ENCODE data around the gene LMOD1.

LMOD1 gene

DNA sequence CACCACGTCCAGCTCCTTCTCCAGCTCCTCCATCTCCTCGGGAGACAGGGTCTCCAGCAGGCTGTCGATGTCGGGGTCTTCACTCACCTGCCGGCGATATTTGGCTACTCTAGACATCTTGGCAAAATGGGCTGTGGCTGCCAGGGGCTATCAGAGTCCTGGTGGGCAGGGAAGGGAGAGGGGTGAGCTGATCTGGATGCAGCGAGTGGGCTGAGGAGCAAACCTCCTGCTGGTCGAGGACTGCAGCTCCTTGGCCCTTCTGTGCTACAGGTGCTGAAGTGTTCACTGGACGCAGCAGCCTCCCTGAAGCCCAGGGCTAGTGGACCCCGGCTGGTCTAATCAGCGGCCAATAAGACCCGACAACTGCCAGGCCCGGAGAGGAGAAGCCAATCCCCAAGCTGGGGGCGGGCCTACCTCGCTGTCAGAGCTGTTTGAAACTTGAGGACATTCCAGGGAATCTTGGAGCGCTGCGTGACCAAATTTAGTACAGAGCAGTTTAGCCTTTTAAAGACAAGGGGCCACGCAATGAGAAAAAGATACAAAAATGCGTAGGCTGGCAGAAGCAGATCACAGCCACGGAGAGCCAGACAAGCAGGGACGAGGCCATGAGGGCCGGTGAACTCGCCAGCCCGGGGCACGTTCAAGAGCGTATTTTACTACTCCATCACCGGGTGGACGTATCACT lies at the start of gene LMOD1:
TSS of gene LMOD1 (minus strand) at position 325 of the 685 bp plus-strand sequence. CDS start at position 117, 208 bp downstream.
- TF ChIP-seq GATA2 (IDR thresholded peaks at IDR 0.05; ENCODE audit: low read depth, low read length) (no peak), GATA3 (IDR thresholded peaks at IDR 0.05; ENCODE audit: low read depth, low read length) (no peak)

DNA sequence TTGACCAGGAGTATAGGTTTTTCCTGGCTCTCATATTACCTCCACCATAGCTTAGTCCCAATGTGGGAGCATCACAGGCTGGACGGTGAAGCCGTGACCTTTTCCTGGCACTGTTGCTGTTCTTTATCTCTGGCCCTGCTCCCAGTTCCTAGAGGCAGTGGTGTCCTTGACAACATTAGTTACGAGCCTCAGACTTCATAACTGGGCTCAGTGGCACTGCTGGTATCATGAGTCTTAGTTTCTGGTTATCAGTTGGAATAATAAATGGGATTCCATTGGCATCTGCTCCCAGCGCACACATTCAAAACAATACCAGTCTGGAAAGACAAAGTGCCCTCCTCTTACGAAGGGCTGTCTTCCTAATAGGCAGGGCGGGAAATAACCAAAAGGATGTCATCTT lies 44.1 kb upstream of the LMOD1 start:
- TF ChIP-seq GATA2 (IDR thresholded peaks at IDR 0.05; ENCODE audit: low read depth, low read length) (peak; percentile 63; the same call in 1 of the 2 replicates), GATA3 (IDR thresholded peaks at IDR 0.05; ENCODE audit: low read depth, low read length) (no peak)

DNA sequence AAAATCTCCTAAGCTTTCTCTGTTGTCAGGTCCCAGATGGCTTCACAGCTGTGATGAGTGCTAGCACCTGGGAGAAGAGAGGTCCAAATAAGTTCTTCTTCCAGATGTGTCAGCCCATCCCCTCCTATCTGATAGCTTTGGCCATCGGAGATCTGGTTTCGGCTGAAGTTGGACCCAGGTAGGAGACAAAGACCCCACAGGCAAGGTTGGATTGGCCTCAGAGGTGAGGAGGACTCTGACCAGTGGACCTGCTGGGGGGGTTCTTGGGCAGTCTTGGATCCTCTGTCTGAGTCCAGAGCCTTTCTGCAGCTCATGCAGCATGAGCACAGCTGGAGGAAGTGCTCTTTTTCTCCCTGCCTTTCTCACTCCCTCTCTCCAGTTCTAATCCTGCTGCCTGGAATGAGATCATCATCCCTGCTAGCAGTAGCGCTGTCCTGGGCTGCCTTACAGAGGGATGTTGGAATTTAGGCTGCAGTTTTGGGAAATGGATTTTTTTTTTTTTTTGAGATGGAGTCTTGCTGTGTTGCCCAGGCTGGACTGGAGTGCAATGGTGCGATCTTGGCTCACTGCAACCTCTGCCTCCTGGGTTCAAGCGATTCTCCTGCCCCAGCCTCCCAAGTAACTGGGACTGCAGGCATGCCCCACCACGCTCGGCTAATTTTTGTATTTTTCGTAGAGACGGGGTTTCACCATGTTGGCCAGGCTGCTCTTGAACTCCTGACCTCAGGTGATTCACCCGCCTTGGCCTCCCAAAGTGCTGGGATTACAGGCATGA lies 43.2 kb upstream of the LMOD1 start:
- TF ChIP-seq GATA2 (IDR thresholded peaks at IDR 0.05; ENCODE audit: low read depth, low read length) (no peak), GATA3 (IDR thresholded peaks at IDR 0.05; ENCODE audit: low read depth, low read length) (no peak)

DNA sequence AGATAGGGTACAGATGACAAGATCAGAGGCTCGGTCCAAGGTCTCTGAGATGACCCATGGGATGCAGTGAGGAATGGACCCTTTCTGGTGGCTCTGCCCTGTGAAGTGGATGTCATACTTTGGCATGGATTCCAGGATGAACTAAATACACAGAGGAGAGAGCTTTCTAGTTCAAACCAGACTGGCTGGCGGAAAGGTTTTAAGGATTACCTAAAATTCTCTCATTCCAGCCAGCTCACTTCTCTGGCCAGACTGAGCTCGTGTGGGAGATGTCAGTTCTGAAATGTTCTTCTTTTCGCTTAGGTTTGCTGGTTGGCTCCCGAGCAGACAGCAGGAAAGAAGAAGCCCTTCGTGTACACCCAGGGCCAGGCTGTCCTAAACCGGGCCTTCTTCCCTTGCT lies 42.3 kb upstream of the LMOD1 start:
- TF ChIP-seq GATA3 (IDR thresholded peaks at IDR 0.05; ENCODE audit: low read depth, low read length) (no peak), GATA2 (IDR thresholded peaks at IDR 0.05; ENCODE audit: low read depth, low read length) (no peak)

DNA sequence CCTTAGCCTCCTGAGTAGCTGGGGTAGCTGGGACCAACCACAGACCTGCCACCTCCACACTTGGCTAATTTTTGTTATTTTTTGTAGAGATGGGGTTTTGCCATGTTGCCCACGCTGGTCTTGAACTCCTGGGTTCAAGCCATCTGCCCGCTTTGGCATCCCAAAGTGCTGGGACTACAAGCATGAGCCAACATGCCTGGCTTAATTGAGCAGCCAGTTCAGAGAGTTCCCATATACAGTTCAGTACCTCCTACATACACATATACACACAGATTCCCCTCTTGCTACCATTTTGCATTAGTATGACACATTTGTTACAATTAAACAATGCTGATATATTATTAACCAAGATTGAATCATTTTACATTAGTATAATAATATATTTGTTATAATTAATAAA lies 39.0 kb upstream of the LMOD1 start:
- TF ChIP-seq GATA3 (IDR thresholded peaks at IDR 0.05; ENCODE audit: low read depth, low read length) (no peak), GATA2 (IDR thresholded peaks at IDR 0.05; ENCODE audit: low read depth, low read length) (no peak)

DNA sequence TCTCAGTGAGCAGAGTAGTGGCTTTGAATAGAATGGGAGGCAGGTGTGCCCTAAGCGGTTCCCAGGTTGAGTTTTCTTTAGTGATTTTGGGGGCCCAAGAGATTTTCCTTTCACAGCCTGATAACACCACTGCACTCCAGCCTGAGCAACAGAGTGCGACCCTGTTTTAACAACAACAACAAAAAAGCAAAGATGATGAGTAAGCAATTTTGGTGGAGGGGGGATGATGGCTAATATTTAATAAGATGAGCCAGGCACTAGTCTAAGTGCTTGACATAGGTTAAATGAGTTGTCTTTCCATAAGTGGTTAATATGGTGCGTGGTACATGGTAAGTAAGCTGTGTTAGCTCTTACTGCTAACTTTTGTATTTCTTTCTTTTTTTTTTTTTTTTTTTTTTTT lies 38.1 kb upstream of the LMOD1 start:
- no peak for TF ChIP-seq GATA3 (IDR thresholded peaks at IDR 0.05; ENCODE audit: low read depth, low read length)
- TF ChIP-seq GATA2 (IDR thresholded peaks at IDR 0.05; ENCODE audit: low read depth, low read length) = no peak

DNA sequence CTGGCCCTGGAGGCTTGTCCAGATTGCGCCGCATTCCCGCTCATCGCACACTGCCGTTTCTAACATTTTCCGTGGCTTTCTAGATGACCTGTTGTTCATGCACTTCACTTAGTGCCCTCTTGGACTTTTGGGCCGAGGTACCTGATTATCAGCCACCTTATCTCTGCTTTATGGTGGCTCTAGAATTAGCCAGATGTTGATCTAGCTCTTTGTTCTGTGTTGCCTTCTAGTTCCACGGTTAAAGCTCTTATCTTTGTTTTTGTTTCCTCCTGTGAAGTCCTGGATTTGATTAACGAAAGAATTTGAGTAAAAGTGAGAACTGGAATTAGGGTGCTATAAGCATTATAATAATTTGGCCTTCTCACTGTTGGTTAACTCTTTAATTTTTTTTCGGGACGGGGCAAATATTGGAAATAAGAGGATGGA lies 37.0 kb upstream of the LMOD1 start:
- TF ChIP-seq GATA3 (IDR thresholded peaks at IDR 0.05; ENCODE audit: low read depth, low read length) (peak; percentile 17; the same call in 1 of the 2 replicates), GATA2 (IDR thresholded peaks at IDR 0.05; ENCODE audit: low read depth, low read length) (peak; percentile 63)

DNA sequence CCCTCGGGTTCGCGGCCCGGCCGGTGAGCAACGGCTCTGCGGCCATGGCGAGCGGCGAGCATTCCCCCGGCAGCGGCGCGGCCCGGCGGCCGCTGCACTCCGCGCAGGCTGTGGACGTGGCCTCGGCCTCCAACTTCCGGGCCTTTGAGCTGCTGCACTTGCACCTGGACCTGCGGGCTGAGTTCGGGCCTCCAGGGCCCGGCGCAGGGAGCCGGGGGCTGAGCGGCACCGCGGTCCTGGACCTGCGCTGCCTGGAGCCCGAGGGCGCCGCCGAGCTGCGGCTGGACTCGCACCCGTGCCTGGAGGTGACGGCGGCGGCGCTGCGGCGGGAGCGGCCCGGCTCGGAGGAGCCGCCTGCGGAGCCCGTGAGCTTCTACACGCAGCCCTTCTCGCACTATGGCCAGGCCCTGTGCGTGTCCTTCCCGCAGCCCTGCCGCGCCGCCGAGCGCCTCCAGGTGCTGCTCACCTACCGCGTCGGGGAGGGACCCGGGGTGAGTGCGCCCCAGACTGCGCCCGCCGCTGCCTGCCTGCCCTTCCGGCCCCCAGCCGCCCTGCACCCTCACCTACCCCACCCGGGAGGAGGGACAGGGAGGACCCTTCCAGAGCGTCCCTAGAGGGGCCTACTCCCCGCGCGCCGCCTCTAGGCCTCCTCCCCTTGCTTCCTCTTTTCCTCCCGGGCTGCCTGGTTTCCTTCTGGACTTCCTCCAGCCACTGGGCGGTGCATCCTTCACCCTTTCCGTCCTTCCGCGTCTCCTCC lies 36.5 kb upstream of the LMOD1 start, which contains the start of gene RNPEP:
TSS of gene RNPEP (plus strand) at position 26 of the 757 bp plus-strand sequence. CDS start at position 45, 19 bp downstream.
- no peak; the same call in 1 of the 2 replicates for TF ChIP-seq GATA2 (IDR thresholded peaks at IDR 0.05; ENCODE audit: low read depth, low read length)
- no peak for TF ChIP-seq GATA3 (IDR thresholded peaks at IDR 0.05; ENCODE audit: low read depth, low read length)

DNA sequence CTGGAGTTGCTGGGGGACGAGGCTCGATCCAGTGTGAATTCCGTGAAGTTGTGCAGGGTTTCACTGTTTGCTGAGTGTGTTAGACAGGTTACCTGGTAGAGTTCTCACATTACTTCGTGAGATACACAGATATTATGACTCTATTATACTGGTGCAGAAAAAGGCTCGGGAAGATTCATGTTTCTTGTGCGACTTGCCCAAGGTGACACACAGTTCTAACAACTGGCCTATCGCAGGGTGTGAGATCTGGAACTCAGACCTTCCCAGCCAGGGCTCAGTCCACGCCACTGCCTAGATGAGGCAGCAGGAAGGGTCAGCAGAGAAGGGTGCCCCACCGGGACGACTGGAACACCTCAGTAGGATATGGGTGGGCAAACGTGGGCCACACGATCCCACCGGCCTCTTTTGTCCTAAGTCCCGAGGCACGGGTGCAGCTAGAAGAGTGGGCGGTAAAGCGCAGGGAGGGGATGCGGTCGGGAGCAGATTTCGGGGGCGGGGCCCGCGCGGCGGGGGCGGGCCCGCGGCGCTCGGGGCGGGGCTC lies 35.8 kb upstream of the LMOD1 start:
- TF ChIP-seq GATA2 (IDR thresholded peaks at IDR 0.05; ENCODE audit: low read depth, low read length) (no peak), GATA3 (IDR thresholded peaks at IDR 0.05; ENCODE audit: low read depth, low read length) (no peak)

DNA sequence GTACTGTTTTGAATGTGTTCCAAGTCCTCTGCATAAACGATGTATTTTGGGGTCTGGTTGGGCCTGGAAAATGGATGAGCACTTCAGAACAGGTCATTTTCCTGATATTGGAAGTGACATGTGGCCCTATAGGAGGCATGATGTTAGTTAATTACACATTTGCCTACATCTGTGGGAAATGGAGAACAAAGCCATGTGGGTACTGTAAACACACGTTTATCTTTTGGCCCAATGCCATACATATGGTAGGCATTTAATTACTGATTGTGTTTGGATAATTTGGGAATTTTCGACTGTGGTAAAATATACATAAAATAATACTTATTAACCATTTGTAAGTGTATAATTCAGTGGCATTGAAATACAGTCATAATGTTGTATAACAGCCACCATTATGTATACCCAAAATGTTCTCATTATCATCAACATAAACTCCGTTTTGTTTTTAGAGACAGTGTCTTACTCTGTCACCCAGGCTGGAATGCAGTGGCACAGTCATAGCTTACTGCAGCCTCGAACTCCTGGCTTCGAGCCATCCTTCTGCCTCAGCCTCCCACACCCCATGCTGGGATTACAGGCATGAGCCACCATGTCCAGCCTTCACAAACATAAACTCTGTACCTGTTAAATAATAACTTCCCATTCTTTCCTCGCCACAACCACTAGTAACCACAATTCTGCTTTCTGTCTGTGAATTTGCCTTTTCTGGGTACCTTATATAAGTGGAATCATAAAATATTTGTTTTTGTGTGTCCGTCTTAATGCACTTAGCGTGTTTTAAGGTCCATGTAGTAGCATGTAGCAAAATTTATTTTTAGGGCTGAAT lies 24.2 kb upstream of the LMOD1 start:
- peak; percentile 64 for TF ChIP-seq GATA2 (IDR thresholded peaks at IDR 0.05; ENCODE audit: low read depth, low read length)
- peak; percentile 82 for TF ChIP-seq GATA3 (IDR thresholded peaks at IDR 0.05; ENCODE audit: low read depth, low read length)

DNA sequence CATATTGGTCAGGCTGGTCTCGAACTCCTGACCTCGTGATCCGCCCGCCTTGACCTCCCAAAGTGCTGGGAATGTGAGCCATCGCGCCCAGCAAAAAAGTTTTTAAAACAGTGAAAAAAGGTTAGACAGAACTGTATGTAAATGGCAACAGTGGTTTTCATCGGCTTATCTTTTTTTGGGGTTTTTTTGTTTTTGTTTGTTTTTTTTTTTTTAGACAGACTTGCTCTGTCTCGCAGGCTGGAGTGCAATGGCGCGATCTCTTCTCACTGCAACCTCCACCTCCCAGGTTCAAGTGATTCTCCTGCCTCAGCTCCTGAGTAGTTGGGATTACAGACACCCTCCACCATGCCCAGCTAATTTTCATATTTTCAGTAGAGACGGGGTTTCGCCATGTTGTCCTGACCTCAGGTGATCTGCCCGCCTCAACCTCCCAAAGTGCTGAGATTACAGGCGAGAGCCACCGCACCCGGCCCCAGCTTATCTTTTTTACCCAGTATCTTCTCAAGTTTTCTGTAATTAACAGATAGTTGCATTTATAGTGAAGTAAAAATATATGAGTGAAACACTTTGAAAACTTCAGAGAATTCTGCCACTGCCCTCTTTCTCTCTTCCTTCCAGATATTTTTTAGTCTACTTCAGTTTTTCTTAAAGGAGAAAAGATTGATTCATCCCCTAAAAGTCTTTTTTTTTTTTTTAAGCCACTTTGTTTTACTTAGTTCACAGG lies 22.0 kb upstream of the LMOD1 start:
- TF ChIP-seq GATA3 (IDR thresholded peaks at IDR 0.05; ENCODE audit: low read depth, low read length) (no peak), GATA2 (IDR thresholded peaks at IDR 0.05; ENCODE audit: low read depth, low read length) (no peak)

DNA sequence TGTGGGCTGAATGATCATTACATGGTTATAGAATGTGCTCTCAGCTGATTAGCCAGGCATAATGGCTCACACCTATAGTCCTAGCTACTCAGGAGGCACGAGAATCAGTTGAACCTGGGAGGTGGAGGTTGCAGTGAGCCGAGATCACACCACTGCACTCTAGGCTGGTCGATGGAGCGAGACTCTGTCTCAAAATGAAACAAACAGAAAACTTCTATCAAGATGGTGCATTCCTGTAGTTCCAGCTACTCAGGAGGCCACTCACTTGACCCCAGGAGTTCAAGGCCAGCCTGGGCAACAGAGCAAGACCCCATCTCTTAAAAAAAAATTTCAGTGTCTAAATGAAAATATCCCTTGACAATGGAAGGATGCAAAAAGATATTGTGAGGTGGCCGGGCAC lies 19.8 kb upstream of the LMOD1 start:
- TF ChIP-seq GATA2 (IDR thresholded peaks at IDR 0.05; ENCODE audit: low read depth, low read length) = no peak
- no peak for TF ChIP-seq GATA3 (IDR thresholded peaks at IDR 0.05; ENCODE audit: low read depth, low read length)
